GM13977 (cell line): Measurements from ENCODE around the gene KRT25.
"Not testable (repeated sequence)": the region's sequence is repeated elsewhere in the genome, so short reads cannot be mapped to it uniquely, and the experiment has no call there.

Source experiments
- DNase-seq: peaks from one replicate; pipeline ENCODE4 v3.0.0; 2012; ENCODE audit warnings: low spot score
- CTCF ChIP-seq: IDR thresholded peaks from 2 replicates; pipeline ENCODE4 v1.5.1; 2012; ENCODE audit warnings: mild to moderate bottlenecking, control low read depth; ENCODE audit not compliant: insufficient read depth; ENCODE audit errors: extremely low read depth, missing control alignments
- in situ Hi-C: fragments of 300-500 bp; cut with MboI; formaldehyde crosslinking; loops from one replicate; pipeline ENCODE4 v1.12.0; 2022; ENCODE audit warnings: low sequenced_read_pairs, low pct_unique_long_range_greater_than_20kb, mixed read lengths, inconsistent platforms; ENCODE audit not compliant: unreplicated experiment

Gene KRT25

GRCh38 chr17:40765657-40766056 lies 10.5 kb upstream of the KRT25 start:
- DNase-seq, result no peak
- in situ Hi-C loops, result no loop called here
- no peak for TF ChIP-seq CTCF

GRCh38 chr17:40763752-40764151 lies 8.6 kb upstream of the KRT25 start:
- DNase-seq, result no peak
- no peak for TF ChIP-seq CTCF
- in situ Hi-C loops, result no loop called here

GRCh38 chr17:40760105-40761016 lies 5.2 kb upstream of the KRT25 start:
- no peak for DNase-seq
- in situ Hi-C loops, result no loop called here
- TF ChIP-seq CTCF, result no peak

GRCh38 chr17:40753804-40754203 lies 1.3 kb downstream of the KRT25 start:
- no peak for DNase-seq
- TF ChIP-seq CTCF, result no peak
- in situ Hi-C loops, result no loop called here

GRCh38 chr17:40751065-40751464 lies 4.1 kb downstream of the KRT25 start:
- TF ChIP-seq CTCF, result no peak
- in situ Hi-C loops, result no loop called here
- DNase-seq, result no peak

- in situ Hi-C loops, result no loop called here
- no peak for DNase-seq
- TF ChIP-seq CTCF, result no peak
These were observed 4.7 kb downstream of the KRT25 start for GRCh38 chr17:40750391-40750790.

GRCh38 chr17:40748666-40749065 lies 6.5 kb downstream of the KRT25 start:
- in situ Hi-C loops, DNase-seq: not testable (repeated sequence)
